SK-N-MC (cell line): ENCODE measurements around the gene KCNE4.

Source experiments
- EZH2 ChIP-seq: fragments of 200-600 bp; sonication (generic); IDR thresholded peaks from one replicate; pipeline ENCODE4 v1.6.1; 2017; ENCODE audit warnings: antibody characterized with exemption
- FOXP2 ChIP-seq: optimal IDR thresholded peaks from 2 replicates; pipeline ENCODE3; 2011; ENCODE audit warnings: mild to moderate bottlenecking, moderate library complexity; ENCODE audit not compliant: insufficient read depth; ENCODE audit errors: extremely low read length, control extremely low read depth
- POLR2AphosphoS5 ChIP-seq: IDR thresholded peaks from 2 replicates; pipeline ENCODE4 v1.6.1; 2012; ENCODE audit warnings: mild to moderate bottlenecking, low read depth, low read length, borderline replicate concordance

- no peak for TF ChIP-seq EZH2
- TF ChIP-seq POLR2AphosphoS5 = no peak
- TF ChIP-seq FOXP2 = no peak
These were observed 15.1 kb upstream of the KCNE4 start for GRCh38 chr2:223036790-223037444.
